Nucleus accumbens (tissue), 56 donors: ENCODE results near the gene SLC34A1.

Experiments used
- DNase-seq, 56 donors: peaks; one replicate each; lab custom pipeline; 2025; lab: John Stamatoyannopoulos, UW

The SLC34A1 gene

GRCh38 chr5:177440990-177441780 lies 57.0 kb downstream of the SLC34A1 start:
- no peak for DNase-seq

GRCh38 chr5:177442066-177442826 lies 58.0 kb downstream of the SLC34A1 start:
- DNase-seq, result no peak

DNA sequence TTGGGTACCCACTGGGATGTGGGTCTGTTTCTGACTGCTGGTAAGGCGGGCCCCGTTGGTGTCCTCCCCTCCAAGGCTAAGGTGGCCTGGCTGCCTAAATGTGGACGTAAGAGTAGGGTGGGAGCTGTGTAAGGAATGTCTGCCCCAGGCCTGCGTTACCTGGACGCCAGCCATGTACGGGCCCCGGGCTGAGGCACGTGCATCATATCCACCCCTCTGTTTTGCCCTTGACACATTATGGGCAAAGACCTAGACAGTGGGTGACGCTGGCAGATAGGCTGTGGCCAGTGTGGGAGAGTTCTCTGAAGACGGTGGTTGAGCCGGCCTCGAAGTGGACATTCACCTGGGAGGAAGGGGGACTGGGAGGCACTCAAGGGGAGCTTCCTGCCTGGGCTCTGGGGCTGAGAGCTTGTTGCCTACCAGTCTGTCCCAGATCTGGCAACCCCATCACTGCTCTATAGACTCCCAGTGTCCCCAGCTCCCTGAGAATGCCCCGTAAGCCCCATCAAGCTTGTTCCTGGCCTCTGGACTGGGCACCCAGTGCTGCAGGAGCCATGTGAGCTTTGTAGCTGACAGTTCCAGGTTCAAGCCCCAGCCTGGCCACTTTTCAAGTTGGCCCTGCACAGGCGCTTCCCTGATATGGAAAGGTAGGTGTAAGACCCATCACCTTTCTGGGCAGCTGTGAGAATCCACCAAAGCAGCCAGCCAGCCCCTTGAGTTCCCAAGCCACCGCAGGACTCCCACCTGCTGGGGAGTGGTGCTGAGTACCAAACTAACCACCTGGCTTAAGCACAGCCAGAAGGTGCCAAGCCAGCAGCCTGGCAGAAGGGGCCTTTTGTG lies 59.1 kb downstream of the SLC34A1 start:
- DNase-seq, result no peak

DNA sequence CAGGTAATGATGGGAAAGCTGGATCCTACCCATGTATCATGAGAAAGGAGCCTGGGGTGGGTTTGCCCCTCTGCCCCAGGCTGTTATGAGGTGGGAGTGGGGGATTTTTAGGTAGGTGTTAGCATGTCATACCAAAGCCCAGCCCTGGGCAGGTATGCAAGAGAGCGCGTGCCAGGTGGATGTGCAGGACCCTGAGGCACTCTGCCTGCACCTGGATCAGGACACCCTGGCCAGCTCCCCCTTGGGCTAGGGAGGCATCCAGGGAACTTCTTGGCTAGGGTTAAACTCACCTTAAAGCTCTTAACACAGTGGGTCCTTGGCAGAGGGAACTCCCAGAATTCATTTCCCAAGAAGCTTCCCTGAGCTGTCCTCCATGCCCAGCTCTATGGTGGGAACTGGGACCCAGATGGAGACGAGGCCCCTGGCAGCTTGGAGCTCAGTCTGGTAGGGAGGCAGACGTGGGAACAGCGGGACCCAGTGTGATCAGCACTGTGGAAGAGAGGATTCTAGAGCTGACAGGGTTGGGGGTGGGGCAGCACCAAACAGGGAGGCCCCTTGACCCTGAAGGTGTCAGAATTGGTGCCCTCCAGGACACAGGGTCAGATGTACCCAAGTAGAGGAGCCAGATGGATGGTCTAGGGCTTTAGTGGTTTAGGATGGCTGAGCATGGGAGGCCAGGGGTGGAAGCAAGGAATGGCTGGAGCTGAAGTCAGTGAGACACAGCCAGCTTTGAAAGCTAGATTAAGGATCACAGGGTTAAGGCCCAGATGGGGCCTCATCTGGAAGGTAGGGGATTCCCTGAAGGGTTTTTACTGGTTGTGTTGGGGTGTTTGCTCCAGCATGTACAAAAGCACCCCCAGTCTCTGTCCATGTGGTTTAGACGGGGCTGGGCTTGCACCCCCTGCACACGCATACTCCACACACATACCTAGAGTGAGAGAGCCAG lies 60.1 kb downstream of the SLC34A1 start:
- no peak for DNase-seq

GRCh38 chr5:177445052-177445916 lies 61.0 kb downstream of the SLC34A1 start:
- DNase-seq, result no peak

GRCh38 chr5:177445917-177446199 lies 61.6 kb downstream of the SLC34A1 start:
- DNase-seq, result no peak

- DNase-seq, result peak in 52 of 56 donors; percentile 27 to 86 (median 67)
These were observed 62.2 kb downstream of the SLC34A1 start, which contains the start of gene PRR7 for GRCh38 chr5:177446200-177447065. Gene PRR7 (plus strand): TSS chr5:177446814. CDS start chr5:177455068, 8,254 bp downstream.

DNA sequence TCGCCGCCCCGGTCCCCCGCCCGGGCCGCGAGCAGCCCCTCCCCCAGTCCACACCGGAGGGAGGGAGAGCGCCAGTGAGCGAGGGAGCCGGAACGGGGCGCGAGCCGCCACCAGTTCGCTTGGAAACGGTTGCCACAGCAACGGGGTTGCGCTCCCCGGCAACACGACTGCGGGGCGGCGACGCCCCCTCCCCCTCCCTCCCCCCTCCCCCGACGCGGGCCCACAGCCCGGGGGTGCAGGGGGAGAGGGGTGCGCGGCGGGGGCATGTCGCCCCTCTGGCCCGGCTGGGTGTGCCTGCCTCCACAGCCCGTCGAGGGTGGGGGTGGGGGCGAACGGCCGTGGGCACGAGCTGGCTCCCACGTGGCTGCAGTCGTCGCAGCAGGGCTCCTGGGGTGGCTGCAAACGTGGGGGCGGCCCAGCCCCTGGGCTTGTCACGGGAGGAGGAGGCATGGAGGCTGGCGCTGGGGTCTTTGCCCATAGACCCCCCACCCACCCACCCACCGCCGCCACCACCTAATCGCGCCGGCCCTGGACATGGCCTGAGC lies 62.9 kb downstream of the SLC34A1 start:
- peak in 51 of 56 donors; percentile 31 to 87 (median 73) for DNase-seq

- DNase-seq, result peak in 55 of 56 donors; percentile 55 to 96 (median 84)
These were observed 63.5 kb downstream of the SLC34A1 start for GRCh38 chr5:177447611-177448243.
